Measurements from ENCODE around the gene C19orf25. TPM values are rescaled to one million over a fixed set of nuclear protein-coding genes. Genes with fewer than 3 reads are reported as not detected.

Gene C19orf25
- total and polyA plus RNA-seq, 5 donors from 2014 or later = 33.4 to 64.0 (median 52.5) TPM

DNA sequence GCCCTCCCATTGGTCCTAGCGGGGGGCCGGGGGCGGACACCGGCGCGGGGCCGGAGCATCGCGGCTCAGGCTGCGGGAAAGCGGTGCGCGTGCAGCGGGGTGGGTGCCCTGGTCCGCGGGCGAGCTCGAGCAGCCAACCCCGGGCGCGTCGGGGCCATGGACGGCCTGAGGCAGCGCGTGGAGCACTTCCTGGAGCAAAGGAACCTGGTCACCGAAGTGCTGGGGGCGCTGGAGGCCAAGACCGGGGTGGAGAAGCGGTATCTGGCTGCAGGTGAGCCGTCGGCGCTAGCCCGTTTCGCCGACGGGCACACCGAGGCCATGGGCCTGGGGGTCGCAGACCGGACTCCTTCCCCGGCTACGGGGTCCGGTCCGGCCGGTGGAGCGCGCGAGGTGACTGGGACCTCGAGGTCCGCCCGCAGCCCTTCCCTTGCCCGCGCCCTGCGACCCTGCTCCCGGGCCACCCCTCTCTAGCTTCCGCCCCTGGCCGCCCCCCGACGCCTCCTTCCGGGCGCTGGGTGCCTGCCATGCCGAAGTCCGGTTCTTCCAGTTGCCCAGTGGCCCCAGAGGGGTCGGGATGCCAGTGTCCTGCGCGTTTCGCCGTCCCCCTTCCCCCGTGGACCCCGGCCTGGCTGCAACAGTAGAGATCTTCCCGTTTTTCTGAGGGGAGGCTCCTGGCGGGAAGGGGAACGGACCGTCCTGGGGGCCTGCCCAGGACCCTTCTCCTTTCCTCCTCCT, 12.3 kb upstream of the C19orf25 start, which contains the start of gene REEP6:
TSS of gene REEP6 (plus strand) at position 68 of the 735 bp plus-strand sequence. CDS start at position 157, 89 bp downstream.
- Histone ChIP-seq H3K4me1 (ENCODE audit: control insufficient read depth, insufficient read depth, low read length, poor library complexity, severe bottlenecking) (peaks cover 18% of the 10 kb centered on the region), H3K36me3 (ENCODE audit: control insufficient read depth, insufficient read depth, low read length) (no peaks in the 10 kb centered on the region), H3K4me3 (ENCODE audit: low read depth, low read length) (peak within 1 kb of the TSS; percentile 76), H3K9me3 (ENCODE audit: control insufficient read depth in 2 of 2, low read length in 2 of 2) (no peaks in the 10 kb centered on the region), H3K27ac (ENCODE audit: insufficient read depth, low read length, poor library complexity, severe bottlenecking) (peak within 1 kb of the TSS; percentile 17), H3K27me3 (ENCODE audit: control insufficient read depth, insufficient read depth, low read length) (no peaks in the 10 kb centered on the region)
- no peak for ATAC-seq (ENCODE audit: low read depth in 2 of 2)
- Mint-ChIP-seq H3K4me1 (peaks cover 0 to 18% (median 5%) of the 10 kb centered on the region in 4 donors), H3K36me3 (no peaks in the 10 kb centered on the region), H3K9me3 (no peaks in the 10 kb centered on the region), H3K27me3 (peaks cover 12% of the 10 kb centered on the region), H3K4me3 (peak within 1 kb of the TSS; percentile 86 to 92 (median 90)), H3K27ac (peak within 1 kb of the TSS; percentile 20 to 94 (median 89))
- no peak for DNase-seq

DNA sequence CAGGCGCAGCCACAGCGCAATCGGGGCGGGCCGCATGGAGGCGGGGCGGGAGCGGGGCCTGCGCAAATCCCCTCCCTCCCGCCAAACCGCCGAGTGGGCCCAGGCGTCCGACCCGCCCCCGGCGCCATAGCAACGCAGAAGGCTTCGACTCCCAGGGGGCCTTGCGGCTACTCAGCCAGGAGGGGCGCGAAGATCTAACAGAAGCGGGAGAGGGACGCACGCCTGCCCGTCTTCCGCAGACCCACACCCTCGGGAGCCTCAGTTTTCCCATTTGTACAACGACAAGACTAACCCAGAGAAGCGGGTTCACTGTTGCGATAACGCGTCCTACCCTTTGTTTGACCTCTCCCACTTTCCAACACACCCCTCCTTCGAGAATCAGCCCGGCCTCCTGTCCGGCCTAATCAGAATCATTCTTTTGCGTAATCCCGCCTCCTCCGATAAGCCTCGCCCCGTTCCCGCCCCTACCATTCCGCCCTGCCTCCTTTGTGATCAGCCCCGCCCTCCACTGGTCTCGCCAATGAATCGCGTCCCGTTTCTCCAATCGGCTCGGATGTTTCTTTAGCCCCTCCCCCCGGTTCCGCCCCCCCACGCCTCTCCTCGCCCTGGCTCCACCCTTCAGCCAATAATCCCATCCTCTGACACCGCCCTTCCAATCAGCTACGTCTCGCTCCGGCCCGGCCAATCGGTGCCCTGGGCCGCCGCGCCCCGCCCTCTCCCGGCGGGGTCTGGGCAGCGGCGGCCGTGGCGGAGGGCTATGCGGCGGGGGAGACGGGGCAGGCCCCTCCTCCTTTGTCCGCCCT, 11.5 kb upstream of the C19orf25 start, which contains the start of gene PCSK4:
TSS of gene PCSK4 (minus strand) at position 40 of the 803 bp plus-strand sequence. CDS start at position 36, 4 bp downstream.
- no peaks in the 10 kb centered on the region for H3K36me3 Mint-ChIP-seq
- peaks cover 12% of the 10 kb centered on the region for H3K27me3 Mint-ChIP-seq
- H3K4me3 ChIP-seq (ENCODE audit: low read depth, low read length) = peak within 1 kb of the TSS; percentile 76
- H3K27ac ChIP-seq (ENCODE audit: insufficient read depth, low read length, poor library complexity, severe bottlenecking) = peak within 1 kb of the TSS; percentile 17
- H3K4me3 Mint-ChIP-seq = peak within 1 kb of the TSS; percentile 86 to 91 (median 88)
- ATAC-seq (ENCODE audit: low read depth in 2 of 2) = peak; percentile 85 to 87
- H3K9me3 ChIP-seq (ENCODE audit: control insufficient read depth in 2 of 2, low read length in 2 of 2) = no peaks in the 10 kb centered on the region
- peaks cover 0 to 18% (median 5%) of the 10 kb centered on the region in 4 donors for H3K4me1 Mint-ChIP-seq
- no peaks in the 10 kb centered on the region for H3K36me3 ChIP-seq (ENCODE audit: control insufficient read depth, insufficient read depth, low read length)
- peak within 1 kb of the TSS in 2 of 3 donors; percentile 89 to 94 for H3K27ac Mint-ChIP-seq
- peak; percentile 95 to 99 (median 98) for DNase-seq
- no peaks in the 10 kb centered on the region for H3K27me3 ChIP-seq (ENCODE audit: control insufficient read depth, insufficient read depth, low read length)
- peaks cover 18% of the 10 kb centered on the region for H3K4me1 ChIP-seq (ENCODE audit: control insufficient read depth, insufficient read depth, low read length, poor library complexity, severe bottlenecking)
- no peaks in the 10 kb centered on the region for H3K9me3 Mint-ChIP-seq

DNA sequence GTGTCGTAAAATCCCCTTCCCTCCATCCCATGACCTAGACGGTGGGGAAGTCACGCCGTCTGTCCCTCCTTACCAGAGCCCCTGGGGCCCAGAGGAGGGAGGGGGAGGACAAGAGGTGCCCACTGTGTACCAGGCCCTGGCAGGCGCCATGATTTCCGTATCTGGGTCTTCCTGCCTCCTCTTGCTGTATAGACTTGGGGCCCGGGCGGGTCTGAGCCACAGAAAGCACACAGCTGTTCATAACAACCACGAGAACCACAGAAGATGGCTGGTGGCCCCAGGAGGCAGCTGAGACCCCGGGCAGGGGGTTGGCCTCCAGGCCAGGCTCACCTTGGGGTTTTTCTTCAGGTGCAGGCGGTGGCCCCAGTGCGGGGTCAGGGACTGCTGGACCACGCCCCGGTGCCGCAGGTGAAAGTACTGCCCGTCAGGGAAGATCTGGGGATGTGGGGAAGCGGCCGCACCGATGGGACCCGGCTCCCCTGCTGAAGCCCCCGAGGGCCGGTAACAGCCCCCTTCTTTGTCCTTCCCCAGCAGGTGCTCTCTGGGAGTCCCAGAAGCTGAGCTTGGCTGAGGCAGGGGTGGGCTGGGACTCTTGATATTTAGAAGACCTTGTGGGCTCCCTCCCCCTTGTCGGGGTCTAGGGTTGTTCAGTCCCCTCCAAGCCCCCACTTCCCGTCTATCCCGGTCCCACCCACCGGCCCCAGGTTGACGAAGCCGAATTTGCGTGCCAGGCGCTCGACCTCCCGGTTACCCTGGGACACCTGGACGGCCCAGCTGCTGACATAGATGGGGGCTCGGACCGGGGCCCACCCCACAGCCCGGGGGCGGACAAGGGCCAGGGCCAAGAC, 10.7 kb upstream of the C19orf25 start:
- peaks cover 0 to 18% (median 5%) of the 10 kb centered on the region in 4 donors for H3K4me1 Mint-ChIP-seq
- DNase-seq = peak in 1 of 3 donors; percentile 40
- H3K9me3 Mint-ChIP-seq = no peaks in the 10 kb centered on the region
- H3K27ac Mint-ChIP-seq = no peak overlapping the region
- Histone ChIP-seq H3K36me3 (ENCODE audit: control insufficient read depth, insufficient read depth, low read length) (no peaks in the 10 kb centered on the region), H3K27ac (ENCODE audit: insufficient read depth, low read length, poor library complexity, severe bottlenecking) (peak overlapping the region; percentile 17), H3K9me3 (ENCODE audit: control insufficient read depth in 2 of 2, low read length in 2 of 2) (no peaks in the 10 kb centered on the region), H3K4me3 (ENCODE audit: low read depth, low read length) (no peak overlapping the region), H3K4me1 (ENCODE audit: control insufficient read depth, insufficient read depth, low read length, poor library complexity, severe bottlenecking) (peaks cover 18% of the 10 kb centered on the region), H3K27me3 (ENCODE audit: control insufficient read depth, insufficient read depth, low read length) (no peaks in the 10 kb centered on the region)
- no peak for ATAC-seq (ENCODE audit: low read depth in 2 of 2)
- H3K36me3 Mint-ChIP-seq = no peaks in the 10 kb centered on the region
- H3K27me3 Mint-ChIP-seq = peaks cover 12% of the 10 kb centered on the region
- peak overlapping the region; percentile 51 to 86 (median 74) for H3K4me3 Mint-ChIP-seq

DNA sequence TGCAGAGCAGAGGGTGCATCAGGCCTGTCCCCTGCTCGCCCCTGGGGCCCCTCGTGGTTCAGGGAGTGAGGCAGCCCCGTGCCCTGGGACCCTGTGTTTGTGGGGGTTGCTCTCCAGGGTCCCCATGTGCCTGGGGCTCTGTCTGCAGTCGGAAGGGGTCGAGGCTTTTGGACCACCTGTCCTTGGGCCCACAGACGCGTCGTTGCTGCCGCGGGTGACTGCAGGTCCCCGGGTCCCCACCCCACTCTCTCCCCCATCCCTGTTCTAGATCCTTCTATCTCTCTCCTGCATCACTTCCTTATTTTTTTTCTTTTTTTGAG, 9.2 kb upstream of the C19orf25 start:
- peaks cover 18% of the 10 kb centered on the region for H3K4me1 ChIP-seq (ENCODE audit: control insufficient read depth, insufficient read depth, low read length, poor library complexity, severe bottlenecking)
- no peaks in the 10 kb centered on the region for H3K9me3 Mint-ChIP-seq
- no peak overlapping the region for H3K27ac Mint-ChIP-seq
- H3K27ac ChIP-seq (ENCODE audit: insufficient read depth, low read length, poor library complexity, severe bottlenecking) = no peak overlapping the region
- no peak for DNase-seq
- no peaks in the 10 kb centered on the region for H3K36me3 ChIP-seq (ENCODE audit: control insufficient read depth, insufficient read depth, low read length)
- H3K36me3 Mint-ChIP-seq = no peaks in the 10 kb centered on the region
- H3K9me3 ChIP-seq (ENCODE audit: control insufficient read depth in 2 of 2, low read length in 2 of 2) = no peaks in the 10 kb centered on the region
- H3K27me3 Mint-ChIP-seq = peaks cover 12% of the 10 kb centered on the region
- ATAC-seq (ENCODE audit: low read depth in 2 of 2) = no peak
- peaks cover 0 to 18% (median 5%) of the 10 kb centered on the region in 4 donors for H3K4me1 Mint-ChIP-seq
- no peak overlapping the region for H3K4me3 ChIP-seq (ENCODE audit: low read depth, low read length)
- H3K27me3 ChIP-seq (ENCODE audit: control insufficient read depth, insufficient read depth, low read length) = no peaks in the 10 kb centered on the region
- H3K4me3 Mint-ChIP-seq = no peak overlapping the region

DNA sequence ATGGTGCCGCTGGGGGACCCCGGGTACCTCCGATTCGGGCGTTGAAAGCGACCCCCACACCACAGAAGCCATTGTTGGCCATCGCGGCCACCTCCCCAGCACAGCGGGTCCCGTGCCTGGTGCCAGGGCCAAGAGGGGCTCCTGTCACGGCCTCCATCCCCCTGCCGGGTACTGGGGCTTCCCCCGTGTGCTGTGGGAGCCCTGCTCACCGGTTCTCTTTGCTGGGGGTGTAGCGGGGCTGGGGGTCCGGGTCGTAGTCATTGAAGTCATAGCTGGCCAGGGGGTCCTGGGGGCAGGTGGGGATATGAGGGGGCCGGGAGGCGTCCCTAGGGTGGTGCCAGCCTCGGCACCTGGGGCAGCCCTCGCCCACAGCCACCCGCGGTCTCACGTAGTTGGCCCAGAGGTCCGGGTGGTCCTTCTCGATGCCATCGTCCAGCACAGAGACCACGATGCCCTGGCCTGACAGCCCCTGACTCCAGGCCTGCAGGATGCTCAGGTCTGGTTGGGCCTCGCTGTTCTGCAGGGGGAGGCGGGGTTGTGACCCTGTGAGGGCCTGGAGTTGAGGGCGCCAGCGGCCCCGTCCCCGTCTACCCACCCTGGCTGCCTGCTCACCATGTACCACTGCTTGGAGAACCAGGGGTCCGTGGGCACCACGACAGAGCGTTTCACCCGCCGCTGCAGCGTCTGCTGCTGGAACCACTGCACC, 8.7 kb upstream of the C19orf25 start:
- no peaks in the 10 kb centered on the region for H3K36me3 Mint-ChIP-seq
- no peak overlapping the region for H3K4me3 Mint-ChIP-seq
- H3K27ac ChIP-seq (ENCODE audit: insufficient read depth, low read length, poor library complexity, severe bottlenecking) = no peak overlapping the region
- H3K27me3 Mint-ChIP-seq = peaks cover 12% of the 10 kb centered on the region
- peaks cover 18% of the 10 kb centered on the region for H3K4me1 ChIP-seq (ENCODE audit: control insufficient read depth, insufficient read depth, low read length, poor library complexity, severe bottlenecking)
- ATAC-seq (ENCODE audit: low read depth in 2 of 2) = no peak
- DNase-seq = no peak
- H3K4me1 Mint-ChIP-seq = peaks cover 0 to 18% (median 5%) of the 10 kb centered on the region in 4 donors
- H3K27me3 ChIP-seq (ENCODE audit: control insufficient read depth, insufficient read depth, low read length) = no peaks in the 10 kb centered on the region
- no peaks in the 10 kb centered on the region for H3K36me3 ChIP-seq (ENCODE audit: control insufficient read depth, insufficient read depth, low read length)
- no peaks in the 10 kb centered on the region for H3K9me3 ChIP-seq (ENCODE audit: control insufficient read depth in 2 of 2, low read length in 2 of 2)
- no peak overlapping the region for H3K27ac Mint-ChIP-seq
- H3K4me3 ChIP-seq (ENCODE audit: low read depth, low read length) = no peak overlapping the region
- no peaks in the 10 kb centered on the region for H3K9me3 Mint-ChIP-seq

DNA sequence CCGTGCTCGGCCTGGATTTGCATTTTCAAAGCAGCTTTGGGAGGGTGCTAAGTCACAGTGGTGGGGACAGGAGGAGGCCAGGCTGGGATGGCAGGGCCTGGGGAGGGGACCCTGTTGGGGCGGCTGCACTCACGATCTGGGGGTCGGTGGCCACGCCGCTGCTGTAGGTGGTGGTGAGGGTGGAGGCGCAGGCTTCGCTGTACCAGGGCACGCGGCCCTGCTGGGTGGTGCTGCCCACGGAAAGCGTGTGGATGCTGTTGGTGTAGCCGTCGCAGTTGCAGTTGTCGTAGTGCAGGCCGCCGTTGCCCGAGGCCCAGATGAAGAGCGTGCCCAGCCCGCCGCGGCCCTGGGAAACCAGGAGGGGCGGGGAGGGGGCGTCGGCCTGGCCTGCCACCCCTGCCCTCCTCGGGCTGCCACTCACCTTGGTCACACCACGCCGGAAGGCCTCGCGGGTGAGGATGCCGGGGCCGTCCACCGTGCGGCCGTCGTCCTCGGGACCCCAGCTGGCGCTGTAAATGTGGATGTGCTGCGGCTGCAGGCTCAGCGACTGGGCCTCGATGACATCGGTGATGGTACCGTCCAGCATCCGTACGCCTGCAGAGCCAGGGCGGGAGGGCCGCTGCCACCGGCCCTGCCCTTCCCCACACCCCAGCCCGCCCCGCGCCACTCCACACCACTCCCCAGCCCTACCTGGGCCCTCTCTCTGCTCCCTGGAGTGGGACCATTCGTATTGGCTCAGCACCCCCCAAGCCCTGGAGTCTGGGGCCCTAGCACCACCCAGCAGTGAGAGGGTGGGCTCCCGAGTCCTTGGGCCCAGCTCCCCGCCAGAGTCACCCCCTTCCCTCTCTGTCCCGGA, 7.9 kb upstream of the C19orf25 start:
- H3K36me3 Mint-ChIP-seq = no peaks in the 10 kb centered on the region
- Histone ChIP-seq H3K27ac (ENCODE audit: insufficient read depth, low read length, poor library complexity, severe bottlenecking) (no peak overlapping the region), H3K9me3 (ENCODE audit: control insufficient read depth in 2 of 2, low read length in 2 of 2) (no peaks in the 10 kb centered on the region), H3K36me3 (ENCODE audit: control insufficient read depth, insufficient read depth, low read length) (no peaks in the 10 kb centered on the region), H3K4me3 (ENCODE audit: low read depth, low read length) (no peak overlapping the region), H3K27me3 (ENCODE audit: control insufficient read depth, insufficient read depth, low read length) (no peaks in the 10 kb centered on the region), H3K4me1 (ENCODE audit: control insufficient read depth, insufficient read depth, low read length, poor library complexity, severe bottlenecking) (peaks cover 18% of the 10 kb centered on the region)
- DNase-seq (no peak), ATAC-seq (ENCODE audit: low read depth in 2 of 2) (no peak)
- H3K4me1 Mint-ChIP-seq = peaks cover 0 to 17% (median 5%) of the 10 kb centered on the region in 4 donors
- H3K27me3 Mint-ChIP-seq = peaks cover 12% of the 10 kb centered on the region
- H3K4me3 Mint-ChIP-seq = peak overlapping the region in 1 of 4 donors; percentile 82
- H3K9me3 Mint-ChIP-seq = no peaks in the 10 kb centered on the region
- H3K27ac Mint-ChIP-seq = no peak overlapping the region
